HepG2 (cell line): Measurements from ENCODE around the gene LRRC8E. TPM values are rescaled to one million over a fixed set of nuclear protein-coding genes. Genes with fewer than 3 reads are reported as not detected.

Experiments
- ADNP ChIP-seq: sonication (generic); formaldehyde crosslinking; IDR thresholded peaks from 2 replicates; pipeline ENCODE4 v1.4.0; 2020; ENCODE audit warnings: missing genetic modification reagents
- BRD4 ChIP-seq: sonication (generic); formaldehyde crosslinking; IDR thresholded peaks from 2 replicates; pipeline ENCODE4 v1.4.0; 2020; ENCODE audit warnings: missing genetic modification reagents
- CBX1 ChIP-seq: IDR thresholded peaks from one replicate; pipeline ENCODE4 v1.6.1; 2016; ENCODE audit warnings: antibody characterized with exemption, low read depth
- CREB3 ChIP-seq: sonication (generic); formaldehyde crosslinking; IDR thresholded peaks from 2 replicates; pipeline ENCODE4 v1.5.0; 2020; ENCODE audit warnings: missing genetic modification reagents
- DR1 ChIP-seq: sonication (generic); formaldehyde crosslinking; IDR thresholded peaks from 2 replicates; pipeline ENCODE4 v1.8.0; 2021; ENCODE audit warnings: mild to moderate bottlenecking, missing genetic modification reagents, inconsistent platforms
- FOSL1 ChIP-seq: sonication (generic); formaldehyde crosslinking; IDR thresholded peaks from 2 replicates; pipeline ENCODE4 v1.9.0; 2021; ENCODE audit warnings: missing genetic modification reagents, borderline replicate concordance
- HIVEP1 ChIP-seq: sonication (generic); formaldehyde crosslinking; IDR thresholded peaks from 2 replicates; pipeline ENCODE4 v1.4.0; 2020; ENCODE audit warnings: mild to moderate bottlenecking, missing genetic modification reagents
- HOXA3 ChIP-seq: sonication (generic); formaldehyde crosslinking; IDR thresholded peaks from 2 replicates; pipeline ENCODE4 v1.5.0; 2020; ENCODE audit warnings: missing genetic modification reagents
- IKZF1 ChIP-seq: fragments of 450-650 bp; IDR thresholded peaks from 2 replicates; pipeline ENCODE4 v1.7.1; 2016
- KLF12 ChIP-seq: sonication (generic); formaldehyde crosslinking; IDR thresholded peaks from 2 replicates; pipeline ENCODE4 v1.4.0; 2020; ENCODE audit warnings: missing genetic modification reagents, borderline replicate concordance
- MTF1 ChIP-seq: sonication (generic); formaldehyde crosslinking; IDR thresholded peaks from 2 replicates; pipeline ENCODE4 v1.5.0; 2020; ENCODE audit warnings: missing genetic modification reagents
- NR1H2 ChIP-seq: sonication (generic); formaldehyde crosslinking; IDR thresholded peaks from 2 replicates; pipeline ENCODE4 v1.8.1; 2022; ENCODE audit warnings: low read depth, missing genetic modification reagents, borderline replicate concordance
- NR2C2 ChIP-seq: sonication (generic); formaldehyde crosslinking; IDR thresholded peaks from 2 replicates; pipeline ENCODE4 v1.4.0; 2020; ENCODE audit warnings: missing genetic modification reagents, mild to moderate bottlenecking, moderate library complexity, borderline replicate concordance
- PCBP2 ChIP-seq: fragments of 200-400 bp; formaldehyde crosslinking; optimal IDR thresholded peaks from 2 replicates; pipeline ENCODE3; 2018; ENCODE audit warnings: low read length, low read depth; ENCODE audit not compliant: poor library complexity, severe bottlenecking
- RBAK ChIP-seq: sonication (generic); formaldehyde crosslinking; IDR thresholded peaks from 2 replicates; pipeline ENCODE4 v1.5.1; 2020; ENCODE audit warnings: mild to moderate bottlenecking, missing genetic modification reagents
- SOX5 ChIP-seq: IDR thresholded peaks from 2 replicates; pipeline ENCODE4 v1.6.1; 2016; ENCODE audit warnings: borderline replicate concordance
- SP1 ChIP-seq, 2 experiments: fragments of 450-650 bp in 1 of 2; sonication (generic) in 1 of 2; formaldehyde crosslinking in 1 of 2; IDR thresholded peaks; 2 replicates each; pipeline versions ENCODE4 v1.4.0 to v1.6.1; 2016 to 2020; ENCODE audit warnings: missing genetic modification reagents in 1 of 2
- TAF1 ChIP-seq: sonication (generic); formaldehyde crosslinking; IDR thresholded peaks from 2 replicates; pipeline ENCODE4 v1.4.0; 2020; ENCODE audit warnings: missing genetic modification reagents
- ZBTB43 ChIP-seq: sonication (generic); formaldehyde crosslinking; conservative IDR thresholded peaks from 2 replicates; pipeline ENCODE4 v1.4.0; 2020; ENCODE audit warnings: missing genetic modification reagents
- ZIK1 ChIP-seq: sonication (generic); formaldehyde crosslinking; IDR thresholded peaks from 2 replicates; pipeline ENCODE4 v1.5.0; 2020; ENCODE audit warnings: mild to moderate bottlenecking, low read depth, missing genetic modification reagents, borderline replicate concordance
- ZNF18 ChIP-seq: sonication (generic); formaldehyde crosslinking; IDR thresholded peaks from 2 replicates; pipeline ENCODE4 v1.8.0; 2022; ENCODE audit warnings: mild to moderate bottlenecking, missing genetic modification reagents; ENCODE audit not compliant: insufficient replicate concordance
- ZNF207 ChIP-seq: fragments of 450-650 bp; IDR thresholded peaks from 2 replicates; pipeline ENCODE4 v1.6.1; 2016; ENCODE audit warnings: antibody characterized with exemption, borderline replicate concordance
- ZNF367 ChIP-seq: sonication (generic); formaldehyde crosslinking; IDR thresholded peaks from 2 replicates; pipeline ENCODE4 v1.4.0; 2020; ENCODE audit warnings: missing genetic modification reagents, borderline replicate concordance
- ZNF724P ChIP-seq: sonication (generic); formaldehyde crosslinking; IDR thresholded peaks from 2 replicates; pipeline ENCODE4 v1.8.0; 2022; ENCODE audit warnings: missing genetic modification reagents, borderline replicate concordance
- ZNF784 ChIP-seq: sonication (generic); formaldehyde crosslinking; IDR thresholded peaks from 2 replicates; pipeline ENCODE4 v1.5.1; 2020; ENCODE audit warnings: missing genetic modification reagents, mild to moderate bottlenecking, borderline replicate concordance
- ZNF83 ChIP-seq: sonication (generic); formaldehyde crosslinking; IDR thresholded peaks from 2 replicates; pipeline ENCODE4 v1.4.0; 2020; ENCODE audit warnings: missing genetic modification reagents, mild to moderate bottlenecking, borderline replicate concordance
- ZSCAN30 ChIP-seq: sonication (generic); formaldehyde crosslinking; IDR thresholded peaks from 2 replicates; pipeline ENCODE4 v1.5.0; 2020; ENCODE audit warnings: mild to moderate bottlenecking, missing genetic modification reagents
- polyA plus RNA-seq, 8 experiments: library from polyadenylated mRNA; depleted of rRNA in 3 of 8; stranded (reverse) in 7 of 8; unstranded in 1 of 8; fragments of >200 nt; fragmentation: Illumina TruSeq in 4 of 8; extraction: Trizol in 4 of 8; gene quantifications; 2 replicates each; pipeline versions ENCODE4 v1.2.1 to v1.2.3, GENCODE V29; 2011 to 2016; ENCODE audit warnings: low read depth in 4 of 8, missing spikeins in 1 of 8, mixed read lengths in 1 of 8; ENCODE audit not compliant: insufficient read depth in 1 of 8
- total RNA-seq, 5 experiments: library from RNA; depleted of rRNA; stranded (reverse); fragments of >200 nt; fragmentation: Illumina TruSeq; extraction: Trizol; gene quantifications; 2 replicates each; pipeline ENCODE4 v1.2.3, GENCODE V29; 2016; ENCODE audit warnings: low read depth in 1 of 5

The LRRC8E gene
- total and polyA plus RNA-seq, 2 of the 13 experiments (the other 11 are each of a cell fraction or from before 2014, with no cell fraction given), result 8.0 to 10.3 TPM

GRCh38 chr19:7925171-7925851 is 37.0 kb downstream of the LRRC8E start (continued):
- no peak for TF ChIP-seq PCBP2
- no peak for TF ChIP-seq ZSCAN30 (CRISPR knock-in tag)
- peak; percentile 92; the same call in 1 of the 2 replicates for TF ChIP-seq NR1H2 (CRISPR knock-in tag)
- no peak for TF ChIP-seq TAF1 (CRISPR knock-in tag)
- peak; percentile 50; the same call in 1 of the 2 replicates for TF ChIP-seq ZNF367 (CRISPR knock-in tag)
- no peak for TF ChIP-seq FOSL1 (CRISPR knock-in tag)
- TF ChIP-seq CBX1, result peak; percentile 71
- TF ChIP-seq RBAK (CRISPR knock-in tag), result no peak
- no peak for TF ChIP-seq NR2C2 (CRISPR knock-in tag)
- no peak for TF ChIP-seq SP1 (IDR thresholded peaks at IDR 0.05)
- TF ChIP-seq SP1 (CRISPR knock-in tag; IDR thresholded peaks at IDR 0.05), result peak; percentile 42; the same call in 1 of the 2 replicates
- TF ChIP-seq IKZF1, result no peak
- TF ChIP-seq ADNP, result no peak
- 0 out of 2 replicates have a peak, but pooled peaks have one; percentile 40 for TF ChIP-seq ZNF784 (CRISPR knock-in tag)
- TF ChIP-seq HIVEP1 (CRISPR knock-in tag), result no peak
- peak; percentile 96; the same call in 1 of the 2 replicates for TF ChIP-seq ZNF83
- TF ChIP-seq BRD4 (CRISPR knock-in tag), result no peak; the same call in 1 of the 2 replicates
- no peak for TF ChIP-seq ZNF207
- TF ChIP-seq ZBTB43 (CRISPR knock-in tag), result 0 out of 2 replicates have a peak, but pooled peaks have one; percentile 51
- TF ChIP-seq ZNF18 (CRISPR knock-in tag), result no peak
- TF ChIP-seq DR1 (CRISPR knock-in tag), result peak; percentile 35; the same call in 1 of the 2 replicates
- TF ChIP-seq ZNF724P, result peak; percentile 85
- peak; percentile 42; the same call in 1 of the 2 replicates for TF ChIP-seq SOX5
- peak; percentile 70; the same call in 1 of the 2 replicates for TF ChIP-seq ZIK1 (CRISPR knock-in tag)
- peak; percentile 82 for TF ChIP-seq HOXA3 (CRISPR knock-in tag)
- TF ChIP-seq KLF12 (CRISPR knock-in tag), result peak; percentile 57; the same call in 1 of the 2 replicates
- peak; percentile 87; the same call in 1 of the 2 replicates for TF ChIP-seq CREB3 (CRISPR knock-in tag)
- TF ChIP-seq MTF1, result 0 out of 2 replicates have a peak, but pooled peaks have one; percentile 63
